GM12874 (cell line): ENCODE measurements around the gene GLIPR2.

Experiments
- CTCF ChIP-seq: IDR thresholded peaks from 2 replicates; pipeline ENCODE4 v1.5.1; 2011; ENCODE audit warnings: low read depth, mild to moderate bottlenecking, control low read depth, low read length, moderate library complexity; ENCODE audit not compliant: insufficient read depth

Gene GLIPR2

GRCh38 chr9:36135741-36136271 lies 727 bp upstream of the GLIPR2 start:
- TF ChIP-seq CTCF = no peak

- TF ChIP-seq CTCF = no peak
Observed at GRCh38 chr9:36136894-36137391, 410 bp downstream of the GLIPR2 start.

GRCh38 chr9:36137392-36138004 lies 965 bp downstream of the GLIPR2 start:
- no peak for TF ChIP-seq CTCF

GRCh38 chr9:36138496-36138895 lies 2.0 kb downstream of the GLIPR2 start:
- TF ChIP-seq CTCF = no peak

- no peak for TF ChIP-seq CTCF
Observed at GRCh38 chr9:36138901-36139300, 2.4 kb downstream of the GLIPR2 start.

GRCh38 chr9:36140086-36141084 lies 3.9 kb downstream of the GLIPR2 start:
- no peak for TF ChIP-seq CTCF

GRCh38 chr9:36141288-36141687 lies 4.8 kb downstream of the GLIPR2 start:
- no peak for TF ChIP-seq CTCF
